ENCODE data around the gene CELSR3.

The CELSR3 gene

DNA sequence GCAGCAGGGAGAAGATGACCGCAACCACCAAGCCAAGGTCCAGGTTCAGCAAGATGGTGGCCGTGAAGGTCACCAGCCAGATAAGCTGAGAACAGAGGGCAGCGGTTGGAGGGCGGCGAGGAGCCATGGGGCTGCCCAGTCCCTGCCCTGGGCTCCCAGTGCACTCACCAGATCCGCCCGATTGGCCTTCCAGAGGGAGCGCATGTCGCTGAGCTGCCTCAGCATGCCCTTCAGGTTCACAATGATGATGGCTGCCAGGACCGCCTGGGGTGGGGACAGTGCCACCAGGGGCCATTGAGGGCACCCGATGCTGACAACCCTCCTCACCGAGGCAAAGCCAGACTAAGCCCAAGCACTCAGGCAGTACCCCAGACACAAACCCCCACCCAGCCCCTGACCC lies 32.8 kb downstream of the CELSR3 start:
- Histone ChIP-seq H3K56ac (ENCODE audit: low read length) (no peak overlapping the region), H3K79me2 (ENCODE audit: control insufficient read depth, insufficient read depth, low read length) (peaks cover 3% of the 10 kb centered on the region), H3K4ac (ENCODE audit: low read depth, low read length) (no peak overlapping the region), H2AK5ac (ENCODE audit: low read length) (no peak overlapping the region), H4K8ac (ENCODE audit: low read depth, low read length) (no peak overlapping the region), H3K4me3 (ENCODE audit: low read length) (no peak overlapping the region), H3K4me1 (ENCODE audit: control insufficient read depth, low read depth, low read length) (peaks cover 5% of the 10 kb centered on the region), H3K36me3 (ENCODE audit: control insufficient read depth, insufficient read depth, low read length) (peaks cover 10% of the 10 kb centered on the region), H2BK120ac (ENCODE audit: low read depth, low read length) (no peak overlapping the region), H3K9ac (ENCODE audit: low read length) (no peak overlapping the region), H4K5ac (ENCODE audit: low read length) (no peak overlapping the region), H3K23ac (ENCODE audit: low read length) (no peak overlapping the region), H3K79me1 (ENCODE audit: low read length) (peaks cover 5% of the 10 kb centered on the region), H2BK15ac (replicated peaks; ENCODE audit: low read depth) (no peak overlapping the region), H3K27ac (ENCODE audit: low read depth, low read length) (no peak overlapping the region), H3K4me2 (ENCODE audit: low read length) (no peak overlapping the region), H2BK5ac (ENCODE audit: low read length) (no peak overlapping the region), H3K27me3 (ENCODE audit: insufficient read depth, low read length, poor library complexity) (no peaks in the 10 kb centered on the region), H3K18ac (ENCODE audit: low read length) (no peak overlapping the region)
- no CpG with 5 or more reads among the region's 12 CpGs for WGBS (ENCODE audit: extremely low coverage, insufficient coverage, low lambda C conversion rate)
- no peak for DNase-seq

DNA sequence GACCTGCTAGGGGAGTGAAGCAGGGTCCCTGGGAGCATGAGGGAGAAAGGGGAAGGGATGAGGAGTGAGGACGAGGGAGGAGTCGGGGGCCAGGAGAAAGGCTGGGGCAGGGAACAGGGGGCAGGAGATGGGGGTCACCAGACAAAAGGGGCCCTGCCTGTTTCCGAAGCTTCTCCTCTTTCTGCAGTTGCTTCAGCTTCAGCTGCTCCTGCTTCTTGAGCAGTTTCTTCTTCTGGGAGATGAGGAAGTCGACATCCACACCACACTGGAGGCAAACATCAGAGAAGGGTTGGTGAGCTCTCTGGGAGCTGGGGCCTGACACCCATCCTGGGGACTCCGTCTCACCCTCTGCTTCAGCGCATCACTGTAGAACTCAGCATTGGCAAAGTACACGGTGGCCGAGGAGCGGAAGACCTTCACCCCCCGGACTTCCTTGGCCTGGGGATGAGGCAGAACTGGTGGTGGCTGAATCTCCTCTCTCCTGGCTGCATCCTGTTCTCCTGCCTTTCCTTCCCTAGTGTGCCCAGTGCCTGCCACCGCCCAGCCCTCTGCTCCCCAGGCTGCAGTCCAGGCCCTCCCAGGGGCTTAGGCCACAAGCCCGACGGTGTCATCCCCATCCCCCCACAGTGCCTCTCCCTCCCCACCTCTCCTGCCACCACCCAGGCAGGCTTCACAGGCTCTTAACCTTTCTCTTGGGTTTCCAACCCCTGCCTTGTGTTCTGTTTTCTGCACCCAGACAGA lies 34.2 kb downstream of the CELSR3 start:
- Histone ChIP-seq H3K18ac (ENCODE audit: low read length) (no peak overlapping the region), H3K4me2 (ENCODE audit: low read length) (no peak overlapping the region), H3K4me3 (ENCODE audit: low read length) (no peak overlapping the region), H2BK120ac (ENCODE audit: low read depth, low read length) (no peak overlapping the region), H2BK15ac (replicated peaks; ENCODE audit: low read depth) (no peak overlapping the region), H3K4ac (ENCODE audit: low read depth, low read length) (no peak overlapping the region), H3K27ac (ENCODE audit: low read depth, low read length) (no peak overlapping the region), H3K27me3 (ENCODE audit: insufficient read depth, low read length, poor library complexity) (no peaks in the 10 kb centered on the region), H3K36me3 (ENCODE audit: control insufficient read depth, insufficient read depth, low read length) (peaks cover 10% of the 10 kb centered on the region), H2AK5ac (ENCODE audit: low read length) (no peak overlapping the region), H3K9ac (ENCODE audit: low read length) (no peak overlapping the region), H3K56ac (ENCODE audit: low read length) (no peak overlapping the region), H3K23ac (ENCODE audit: low read length) (no peak overlapping the region), H2BK5ac (ENCODE audit: low read length) (no peak overlapping the region), H3K4me1 (ENCODE audit: control insufficient read depth, low read depth, low read length) (no peaks in the 10 kb centered on the region), H3K79me1 (ENCODE audit: low read length) (no peaks in the 10 kb centered on the region), H4K5ac (ENCODE audit: low read length) (no peak overlapping the region), H4K8ac (ENCODE audit: low read depth, low read length) (no peak overlapping the region), H3K79me2 (ENCODE audit: control insufficient read depth, insufficient read depth, low read length) (no peaks in the 10 kb centered on the region)
- WGBS (ENCODE audit: extremely low coverage, insufficient coverage, low lambda C conversion rate): no CpG with 5 or more reads among the region's 13 CpGs
- no peak for DNase-seq

DNA sequence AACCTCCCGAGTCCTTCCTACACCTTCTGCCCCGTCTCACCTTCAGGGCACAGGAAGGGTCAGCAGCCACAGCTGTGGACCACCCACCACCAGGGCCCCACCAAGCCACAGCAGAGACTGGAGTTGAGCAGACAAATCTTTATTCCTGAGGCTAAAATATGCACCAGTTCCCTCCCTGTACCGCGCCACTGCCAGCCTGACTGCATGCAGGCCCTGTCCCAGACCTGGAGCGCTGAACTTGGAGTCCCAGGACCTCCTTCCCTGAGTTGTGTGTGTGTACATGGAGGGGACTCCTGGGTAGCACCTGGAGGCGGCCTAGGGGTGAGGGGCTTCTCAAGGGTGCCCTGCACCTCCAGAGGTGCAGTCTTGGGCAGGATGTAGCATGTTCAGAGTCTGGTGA lies 37.1 kb downstream of the CELSR3 start:
- Histone ChIP-seq H3K56ac (ENCODE audit: low read length) (no peak overlapping the region), H3K4me2 (ENCODE audit: low read length) (no peak overlapping the region), H3K36me3 (ENCODE audit: control insufficient read depth, insufficient read depth, low read length) (peaks cover 10% of the 10 kb centered on the region), H3K18ac (ENCODE audit: low read length) (no peak overlapping the region), H3K27ac (ENCODE audit: low read depth, low read length) (no peak overlapping the region), H3K79me1 (ENCODE audit: low read length) (no peaks in the 10 kb centered on the region), H3K4ac (ENCODE audit: low read depth, low read length) (no peak overlapping the region), H4K5ac (ENCODE audit: low read length) (no peak overlapping the region), H2BK15ac (replicated peaks; ENCODE audit: low read depth) (no peak overlapping the region), H3K4me1 (ENCODE audit: control insufficient read depth, low read depth, low read length) (no peaks in the 10 kb centered on the region), H2BK5ac (ENCODE audit: low read length) (no peak overlapping the region), H3K23ac (ENCODE audit: low read length) (no peak overlapping the region), H3K9ac (ENCODE audit: low read length) (no peak overlapping the region), H2BK120ac (ENCODE audit: low read depth, low read length) (no peak overlapping the region), H4K8ac (ENCODE audit: low read depth, low read length) (no peak overlapping the region), H3K79me2 (ENCODE audit: control insufficient read depth, insufficient read depth, low read length) (no peaks in the 10 kb centered on the region), H2AK5ac (ENCODE audit: low read length) (no peak overlapping the region), H3K4me3 (ENCODE audit: low read length) (no peak overlapping the region), H3K27me3 (ENCODE audit: insufficient read depth, low read length, poor library complexity) (no peaks in the 10 kb centered on the region)
- WGBS (ENCODE audit: extremely low coverage, insufficient coverage, low lambda C conversion rate): no CpG with 5 or more reads among the region's 6 CpGs
- DNase-seq: no peak

DNA sequence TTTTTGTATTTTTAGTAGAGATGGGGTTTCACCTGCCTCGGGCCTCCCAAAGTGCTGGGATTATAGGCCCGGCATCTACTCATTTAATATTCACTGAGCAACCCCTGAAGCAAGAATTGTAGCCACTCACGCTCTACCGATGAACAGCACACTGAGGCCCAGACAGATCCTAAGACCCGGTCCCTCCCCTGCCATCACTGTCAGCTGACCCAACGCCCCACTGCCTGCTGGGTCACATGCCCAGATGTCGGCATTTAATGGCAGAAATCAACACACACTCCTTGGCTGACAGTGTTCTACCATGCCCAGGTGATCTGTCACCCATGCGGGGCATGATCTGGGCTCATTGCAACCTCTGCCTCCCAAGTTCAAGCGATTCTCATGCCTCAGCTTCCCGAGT lies 37.9 kb downstream of the CELSR3 start:
- Histone ChIP-seq H4K8ac (ENCODE audit: low read depth, low read length) (no peak overlapping the region), H3K79me2 (ENCODE audit: control insufficient read depth, insufficient read depth, low read length) (no peaks in the 10 kb centered on the region), H3K27me3 (ENCODE audit: insufficient read depth, low read length, poor library complexity) (no peaks in the 10 kb centered on the region), H3K27ac (ENCODE audit: low read depth, low read length) (no peak overlapping the region), H3K56ac (ENCODE audit: low read length) (no peak overlapping the region), H2BK15ac (replicated peaks; ENCODE audit: low read depth) (no peak overlapping the region), H3K4ac (ENCODE audit: low read depth, low read length) (no peak overlapping the region), H3K4me1 (ENCODE audit: control insufficient read depth, low read depth, low read length) (no peaks in the 10 kb centered on the region), H3K23ac (ENCODE audit: low read length) (no peak overlapping the region), H2BK120ac (ENCODE audit: low read depth, low read length) (no peak overlapping the region), H4K5ac (ENCODE audit: low read length) (no peak overlapping the region), H3K36me3 (ENCODE audit: control insufficient read depth, insufficient read depth, low read length) (peaks cover 8% of the 10 kb centered on the region), H3K4me3 (ENCODE audit: low read length) (no peak overlapping the region), H3K79me1 (ENCODE audit: low read length) (no peaks in the 10 kb centered on the region), H3K4me2 (ENCODE audit: low read length) (no peak overlapping the region), H2AK5ac (ENCODE audit: low read length) (no peak overlapping the region), H2BK5ac (ENCODE audit: low read length) (no peak overlapping the region), H3K18ac (ENCODE audit: low read length) (no peak overlapping the region), H3K9ac (ENCODE audit: low read length) (no peak overlapping the region)
- DNase-seq: no peak
- no CpG with 5 or more reads among the region's 10 CpGs for WGBS (ENCODE audit: extremely low coverage, insufficient coverage, low lambda C conversion rate)

DNA sequence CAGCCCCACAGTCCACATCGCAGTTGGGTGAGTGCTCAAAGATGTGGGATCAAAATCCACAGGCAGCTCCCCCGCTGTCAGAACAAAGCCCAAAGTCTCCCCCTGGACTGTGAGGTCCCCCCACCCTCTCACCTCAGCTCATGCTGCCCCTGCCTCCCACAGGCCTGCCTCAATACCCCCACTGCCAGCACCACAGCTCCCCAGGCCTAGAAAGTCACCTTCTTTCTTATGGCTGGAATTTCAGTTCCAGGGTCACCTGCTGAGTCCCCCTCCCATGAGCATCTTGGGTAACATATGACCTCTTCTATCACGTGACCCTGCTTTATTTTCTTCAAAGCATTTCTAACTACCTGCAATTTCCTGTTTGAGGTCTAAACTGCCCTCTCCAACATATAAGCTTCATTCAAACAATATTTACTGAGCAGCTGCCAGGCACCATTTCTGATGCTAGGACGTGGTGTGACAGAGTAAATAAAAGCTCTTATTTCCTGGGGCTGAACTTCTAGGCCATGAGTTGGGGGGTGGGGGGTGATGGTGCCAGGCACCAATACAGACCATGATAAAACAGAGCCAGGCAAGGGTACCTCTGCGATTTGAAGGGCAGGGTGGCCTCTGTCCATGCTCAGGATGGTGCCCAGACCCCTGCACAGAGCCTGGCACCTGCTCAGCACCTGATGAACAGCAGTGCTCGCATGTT lies 38.7 kb downstream of the CELSR3 start:
- H4K8ac ChIP-seq (ENCODE audit: low read depth, low read length): no peak overlapping the region
- peaks cover 8% of the 10 kb centered on the region for H3K36me3 ChIP-seq (ENCODE audit: control insufficient read depth, insufficient read depth, low read length)
- no peak overlapping the region for H3K9ac ChIP-seq (ENCODE audit: low read length)
- H2AK5ac ChIP-seq (ENCODE audit: low read length): no peak overlapping the region
- H3K23ac ChIP-seq (ENCODE audit: low read length): no peak overlapping the region
- H3K79me1 ChIP-seq (ENCODE audit: low read length): no peaks in the 10 kb centered on the region
- H2BK5ac ChIP-seq (ENCODE audit: low read length): no peak overlapping the region
- no CpG with 5 or more reads among the region's 6 CpGs for WGBS (ENCODE audit: extremely low coverage, insufficient coverage, low lambda C conversion rate)
- no peak overlapping the region for H2BK15ac ChIP-seq (replicated peaks; ENCODE audit: low read depth)
- H3K4me3 ChIP-seq (ENCODE audit: low read length): no peak overlapping the region
- H3K27ac ChIP-seq (ENCODE audit: low read depth, low read length): no peak overlapping the region
- H3K56ac ChIP-seq (ENCODE audit: low read length): no peak overlapping the region
- no peak overlapping the region for H3K4me2 ChIP-seq (ENCODE audit: low read length)
- no peak overlapping the region for H2BK120ac ChIP-seq (ENCODE audit: low read depth, low read length)
- no peaks in the 10 kb centered on the region for H3K27me3 ChIP-seq (ENCODE audit: insufficient read depth, low read length, poor library complexity)
- no peaks in the 10 kb centered on the region for H3K4me1 ChIP-seq (ENCODE audit: control insufficient read depth, low read depth, low read length)
- H4K5ac ChIP-seq (ENCODE audit: low read length): no peak overlapping the region
- H3K4ac ChIP-seq (ENCODE audit: low read depth, low read length): no peak overlapping the region
- H3K79me2 ChIP-seq (ENCODE audit: control insufficient read depth, insufficient read depth, low read length): no peaks in the 10 kb centered on the region
- DNase-seq: no peak
- no peak overlapping the region for H3K18ac ChIP-seq (ENCODE audit: low read length)

All from mesendoderm (in vitro differentiated cells).